Progenitor cell of endocrine pancreas (in vitro differentiated cells): ENCODE results near the gene CRYL1. TPM values are rescaled to one million over a fixed set of nuclear protein-coding genes. Genes with fewer than 3 reads are reported as not detected.

Experiments
- DNase-seq: peaks from one replicate; pipeline ENCODE4 v3.0.0; 2021; ENCODE audit warnings: low spot score; ENCODE audit not compliant: unreplicated experiment
- H3K27ac Mint-ChIP-seq: 2 replicates; pipeline ENCODE4 v1.8.0; 2021; ENCODE audit warnings: mild to moderate bottlenecking, moderate library complexity, mixed read lengths
- H3K27me3 Mint-ChIP-seq: 2 replicates; pipeline ENCODE4 v1.8.0; 2021; ENCODE audit warnings: mixed read lengths
- H3K36me3 Mint-ChIP-seq: 2 replicates; pipeline ENCODE4 v1.8.0; 2022; ENCODE audit warnings: mixed read lengths; ENCODE audit not compliant: insufficient read depth
- H3K4me1 Mint-ChIP-seq: 2 replicates; pipeline ENCODE4 v1.8.0; 2021; ENCODE audit warnings: low read depth, mixed read lengths
- H3K4me3 Mint-ChIP-seq: 2 replicates; pipeline ENCODE4 v1.8.0; 2021; ENCODE audit warnings: low read depth, mild to moderate bottlenecking, moderate library complexity, mixed read lengths
- H3K9me3 Mint-ChIP-seq: 2 replicates; pipeline ENCODE4 v1.8.0; 2021; ENCODE audit warnings: low read depth, mixed read lengths
- CTCF ChIP-seq: fragments of 200-600 bp; sonication (generic); IDR thresholded peaks from one replicate; pipeline ENCODE4 v1.5.0; 2021; ENCODE audit warnings: antibody characterized with exemption, mild to moderate bottlenecking; ENCODE audit not compliant: unreplicated experiment
- total RNA-seq: library from RNA; stranded (reverse); gene quantifications from 2 replicates; pipeline ENCODE4 v1.2.1, GENCODE V29; 2021

CRYL1 gene
- total RNA-seq, 1 donor from 2014 or later, result 11.7 TPM

- DNase-seq, result no peak
- Mint-ChIP-seq H3K36me3 (no peaks in the 10 kb centered on the region), H3K4me1 (peaks cover 6% of the 10 kb centered on the region), H3K9me3 (no peaks in the 10 kb centered on the region), H3K27me3 (no peaks in the 10 kb centered on the region), H3K4me3 (no peak overlapping the region), H3K27ac (no peak overlapping the region)
- TF ChIP-seq CTCF, result no peak
These were observed 10.8 kb downstream of the CRYL1 start for GRCh38 chr13:20514866-20515265.

GRCh38 chr13:20513466-20513995 lies 12.1 kb downstream of the CRYL1 start:
- no peak overlapping the region for H3K27ac Mint-ChIP-seq
- H3K36me3 Mint-ChIP-seq, result no peaks in the 10 kb centered on the region
- DNase-seq, result no peak
- no peaks in the 10 kb centered on the region for H3K27me3 Mint-ChIP-seq
- no peaks in the 10 kb centered on the region for H3K9me3 Mint-ChIP-seq
- no peak for TF ChIP-seq CTCF
- no peak overlapping the region for H3K4me3 Mint-ChIP-seq
- peaks cover 5% of the 10 kb centered on the region for H3K4me1 Mint-ChIP-seq

- H3K27me3 Mint-ChIP-seq, result no peaks in the 10 kb centered on the region
- no peak overlapping the region for H3K4me3 Mint-ChIP-seq
- H3K27ac Mint-ChIP-seq, result no peak overlapping the region
- DNase-seq, result no peak
- no peaks in the 10 kb centered on the region for H3K9me3 Mint-ChIP-seq
- TF ChIP-seq CTCF, result no peak
- peaks cover 1% of the 10 kb centered on the region for H3K4me1 Mint-ChIP-seq
- H3K36me3 Mint-ChIP-seq, result no peaks in the 10 kb centered on the region
These were observed 13.5 kb downstream of the CRYL1 start for GRCh38 chr13:20512042-20512683.

GRCh38 chr13:20506696-20507095 lies 19.0 kb downstream of the CRYL1 start:
- Mint-ChIP-seq H3K27ac (no peak overlapping the region), H3K4me3 (no peak overlapping the region), H3K4me1 (peaks cover 5% of the 10 kb centered on the region)

More at GRCh38 chr13:20506696-20507095, 19.0 kb downstream of the CRYL1 start:
- Mint-ChIP-seq H3K36me3 (no peaks in the 10 kb centered on the region), H3K27me3 (no peaks in the 10 kb centered on the region), H3K9me3 (no peaks in the 10 kb centered on the region)
- no peak for DNase-seq
- no peak for TF ChIP-seq CTCF
